Colon (tissue), 2 donors: ENCODE data around the gene PTPRG.
"Not testable (repeated sequence)": the region's sequence is repeated elsewhere in the genome, so short reads cannot be mapped to it uniquely, and the experiment has no call there.

Experiments used
- FAIRE-seq: peaks from 2 replicates; lab custom pipeline; 2012; peaks lifted over from hg19 to GRCh38; lab: Jason Lieb, UNC
- donor health status: control.
- donor health status: control.

PTPRG gene

DNA sequence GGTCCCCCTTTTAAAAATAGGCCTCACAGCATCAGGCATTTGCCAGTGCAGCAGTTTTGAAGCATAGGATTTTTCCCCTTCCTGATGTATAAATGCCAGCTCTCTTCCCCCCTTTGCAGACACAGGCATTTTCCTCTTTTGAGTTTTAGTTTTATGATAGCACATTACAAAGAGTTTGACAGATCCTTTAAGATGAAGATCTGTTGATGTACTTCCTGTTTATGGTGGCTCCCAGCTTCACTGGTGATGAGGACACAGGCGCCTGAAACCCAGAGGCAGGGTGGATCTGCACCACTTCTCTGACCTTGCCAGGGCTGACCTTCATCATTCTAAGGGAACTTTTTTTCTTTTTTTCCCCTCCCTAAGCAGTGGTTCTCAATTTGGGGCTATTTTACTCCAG, 243.4 kb downstream of the PTPRG start:
- FAIRE-seq = no peak

DNA sequence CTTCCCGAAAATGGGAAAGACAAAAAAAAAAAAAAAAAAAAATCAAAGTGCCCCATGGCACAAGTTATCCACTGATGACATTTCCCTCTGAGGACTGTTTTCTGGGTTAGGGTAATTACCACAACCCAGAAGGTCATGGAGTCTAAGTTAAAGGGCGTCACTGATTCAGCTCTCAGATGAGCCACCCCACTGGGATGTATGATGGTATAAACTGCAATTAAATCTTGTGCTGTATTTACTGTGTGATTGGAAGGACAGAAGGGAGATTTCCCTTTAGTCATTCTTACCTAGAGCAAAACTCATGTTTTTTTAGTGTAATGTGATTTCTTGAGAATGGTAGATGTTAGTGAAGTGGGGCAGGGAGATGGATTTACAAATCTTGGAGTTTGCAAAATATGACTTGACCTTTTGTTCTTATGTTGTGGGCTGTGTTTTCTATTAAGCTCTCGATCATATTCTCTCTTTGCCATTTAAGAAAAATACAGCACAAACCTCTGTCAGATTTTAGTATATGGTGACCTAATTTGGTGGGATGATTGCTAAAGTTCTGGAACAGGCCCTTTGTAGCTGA, 244.2 kb downstream of the PTPRG start:
- no peak for FAIRE-seq

- FAIRE-seq = no peak
Observed at GRCh38 chr3:61806810-61807209, 245.4 kb downstream of the PTPRG start.

- no peak for FAIRE-seq
Observed at GRCh38 chr3:61807865-61808276, 246.5 kb downstream of the PTPRG start.

GRCh38 chr3:61808526-61808925, 247.2 kb downstream of the PTPRG start:
- FAIRE-seq = no peak

GRCh38 chr3:61808999-61809398, 247.6 kb downstream of the PTPRG start:
- no peak for FAIRE-seq

- FAIRE-seq = no peak
Observed at GRCh38 chr3:61809879-61810278, 248.5 kb downstream of the PTPRG start.

DNA sequence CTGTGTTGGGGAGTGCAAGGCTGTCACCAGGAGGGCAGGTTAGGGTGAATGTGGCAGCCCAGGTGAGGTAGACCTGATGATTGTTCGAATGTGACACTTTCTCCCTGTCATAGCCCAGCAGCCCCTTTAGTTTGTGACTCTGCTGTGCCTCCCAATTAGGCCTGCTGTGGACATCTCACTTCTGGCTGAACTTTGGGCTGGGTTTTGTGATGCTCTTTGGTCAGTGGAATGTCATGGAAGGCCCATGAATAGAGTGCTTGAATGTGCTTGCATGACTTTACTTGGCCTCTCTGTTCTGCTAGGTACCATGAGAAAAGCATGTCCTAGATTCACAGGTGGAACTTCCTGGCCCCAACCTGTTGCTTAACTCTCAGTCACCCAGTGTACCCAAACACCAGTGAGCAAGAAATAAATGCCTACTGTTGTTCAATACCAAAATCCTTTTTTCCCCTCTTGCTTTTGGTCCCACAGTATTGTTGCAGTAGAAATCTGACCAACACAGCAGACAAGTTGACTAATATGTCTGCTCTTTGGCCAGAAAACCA, 249.7 kb downstream of the PTPRG start:
- no peak for FAIRE-seq

GRCh38 chr3:61811652-61812051, 250.3 kb downstream of the PTPRG start:
- no peak for FAIRE-seq

GRCh38 chr3:61812085-61812484, 250.7 kb downstream of the PTPRG start:
- FAIRE-seq = no peak

DNA sequence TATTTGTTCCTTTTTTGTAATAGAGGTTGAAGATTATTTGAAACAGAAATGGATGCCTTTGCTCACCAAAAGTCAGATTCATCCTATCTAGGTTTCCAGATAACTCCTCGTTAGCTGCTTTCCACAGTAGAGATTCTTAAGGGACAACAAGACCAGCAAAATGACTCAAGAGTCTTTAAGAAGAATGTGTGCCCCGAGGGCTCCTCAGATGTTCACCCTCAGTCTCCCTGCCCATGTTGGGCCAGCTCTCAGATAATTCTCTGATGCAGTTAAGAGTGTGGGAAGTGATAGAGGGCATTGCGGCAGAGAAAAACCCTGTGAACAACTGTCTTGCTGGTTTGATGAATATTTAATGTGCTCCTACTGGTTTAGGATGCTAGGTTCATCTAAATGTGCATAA, 251.1 kb downstream of the PTPRG start:
- no peak for FAIRE-seq

- no peak for FAIRE-seq
Observed at GRCh38 chr3:61813636-61814035, 252.3 kb downstream of the PTPRG start.

DNA sequence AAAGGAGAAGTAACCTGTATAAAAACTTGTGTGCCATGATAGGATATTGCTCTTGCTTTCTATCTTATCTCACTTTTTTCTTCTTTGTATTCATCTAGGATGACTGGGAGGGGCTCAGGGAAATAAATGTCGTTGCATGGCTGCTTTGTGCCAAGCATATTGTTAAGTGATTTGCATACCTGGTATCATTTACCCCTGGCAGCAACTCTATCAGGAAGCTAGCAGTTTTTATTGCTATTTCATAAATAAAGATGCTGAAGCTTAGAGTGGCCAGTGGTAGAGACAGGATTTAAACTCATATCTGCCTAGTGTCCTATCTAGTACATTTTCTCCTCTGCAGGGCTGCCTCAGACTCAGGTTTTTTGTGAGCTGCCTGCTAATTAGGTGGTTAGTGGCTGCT, 253.3 kb downstream of the PTPRG start:
- FAIRE-seq = no peak

- not testable (repeated sequence) for FAIRE-seq
Observed at GRCh38 chr3:61816304-61816703, 254.9 kb downstream of the PTPRG start.

GRCh38 chr3:61819861-61820260, 258.5 kb downstream of the PTPRG start:
- no peak for FAIRE-seq

- no peak for FAIRE-seq
Observed at GRCh38 chr3:61820306-61820992, 259.1 kb downstream of the PTPRG start.

- no peak for FAIRE-seq
Observed at GRCh38 chr3:61821823-61822251, 260.5 kb downstream of the PTPRG start.

DNA sequence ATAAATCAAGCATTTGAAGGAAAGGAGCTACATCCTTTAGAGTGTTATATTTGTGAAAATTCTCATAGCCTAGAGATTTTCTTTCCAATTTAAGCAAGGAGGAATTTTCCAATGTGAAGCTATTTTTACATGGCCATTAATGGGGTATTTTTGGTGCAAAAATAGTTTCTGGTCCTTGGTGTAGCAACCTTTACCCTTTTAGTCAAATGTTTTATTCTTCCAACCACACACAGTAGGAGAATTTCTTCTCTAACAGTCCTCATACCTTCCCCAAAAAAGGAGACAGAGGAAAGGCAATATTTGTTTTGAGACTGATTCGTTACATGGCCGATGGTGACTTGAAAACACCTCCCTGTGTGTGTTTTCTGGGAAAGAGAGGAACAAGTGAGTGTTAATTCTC, 261.2 kb downstream of the PTPRG start:
- FAIRE-seq = no peak

DNA sequence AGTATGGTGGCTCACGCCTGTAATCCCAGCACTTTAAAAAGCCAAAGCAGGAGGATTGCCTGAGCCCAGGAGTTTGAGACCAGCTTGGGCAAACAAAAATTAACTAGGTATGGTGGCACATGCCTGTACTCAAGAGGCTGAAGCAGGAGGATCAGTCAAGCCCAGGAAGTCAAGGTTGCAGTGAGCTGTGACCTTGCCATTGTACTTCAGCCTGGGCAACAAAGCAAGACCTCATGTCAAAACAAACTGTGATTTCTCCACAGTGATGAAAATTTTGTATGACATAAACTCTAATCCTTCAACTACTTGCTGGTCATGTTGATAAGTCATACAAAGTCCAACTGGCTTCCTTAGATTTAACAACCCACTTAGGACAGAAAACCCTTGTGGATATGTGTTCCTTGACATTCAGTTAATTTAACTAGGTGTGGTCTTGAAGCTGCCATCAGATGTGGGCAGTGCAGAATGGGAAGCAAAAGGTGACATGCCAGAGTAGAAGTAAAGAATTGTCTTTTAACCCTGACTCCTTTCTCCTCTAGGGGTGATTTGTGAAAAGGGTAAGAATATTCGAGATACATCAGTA, 263.3 kb downstream of the PTPRG start:
- no peak for FAIRE-seq

DNA sequence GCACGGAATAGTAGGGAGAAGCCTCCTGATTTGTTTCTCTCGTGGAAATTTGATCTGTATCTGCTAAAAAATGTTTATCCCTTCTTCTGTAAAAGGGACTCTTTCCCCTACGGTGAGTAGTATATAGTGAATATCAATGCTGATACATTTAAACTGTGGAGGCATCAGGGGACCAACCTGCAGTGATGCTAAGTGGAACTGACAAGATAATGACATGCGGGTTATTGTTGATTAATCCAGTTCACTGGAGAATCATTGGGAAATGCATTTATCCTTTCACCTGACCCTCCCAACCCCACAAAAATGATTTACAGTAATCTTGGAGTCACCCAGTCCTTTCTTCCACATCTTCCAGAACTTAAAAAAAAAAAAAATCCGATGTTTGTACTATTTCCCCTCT, 264.8 kb downstream of the PTPRG start:
- no peak for FAIRE-seq

DNA sequence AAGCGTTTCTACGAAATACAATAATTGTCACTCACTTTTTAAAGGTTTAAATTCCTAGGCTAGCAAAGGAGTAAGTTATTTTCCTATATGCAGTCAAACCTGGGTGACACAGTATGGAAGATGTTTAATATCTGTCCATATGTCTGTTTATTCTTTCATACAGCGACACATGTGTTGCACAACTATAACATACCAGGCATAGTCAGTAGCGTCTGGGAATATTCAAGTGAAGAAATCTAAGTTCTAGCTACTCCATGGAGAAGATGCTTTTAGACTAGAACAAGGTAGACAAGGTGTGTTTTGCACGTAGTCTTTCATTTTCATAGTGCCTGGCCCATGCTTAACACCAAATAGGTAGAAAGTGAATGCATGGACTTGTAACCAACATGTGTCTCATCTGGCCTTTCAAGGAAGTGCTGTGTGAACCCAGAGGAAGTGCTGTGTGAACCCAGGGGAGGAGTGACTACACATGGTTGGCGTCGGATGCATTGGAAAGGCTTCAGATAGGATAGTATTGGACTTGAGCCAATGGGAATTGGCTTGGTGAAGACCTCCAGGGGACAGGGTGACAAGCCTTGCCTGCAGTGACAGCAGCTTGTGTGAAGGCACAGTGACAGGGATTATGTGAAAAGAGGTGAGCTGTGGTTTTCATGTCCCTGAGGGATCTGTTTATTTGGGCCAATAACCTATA, 267.0 kb downstream of the PTPRG start:
- no peak for FAIRE-seq

GRCh38 chr3:61828880-61829721, 267.7 kb downstream of the PTPRG start:
- FAIRE-seq = no peak
